Stomach (tissue), 4 donors: ENCODE data around the gene OTUD1.

ENCODE experiments used
- CTCF ChIP-seq, 7 experiments: fragments of 450-650 bp in 4 of 7; fragments of 200-600 bp in 3 of 7; sonication (generic) in 3 of 7; IDR thresholded peaks; one replicate each; pipeline ENCODE4 v1.5.1; 2016 to 2019; ENCODE audit warnings: antibody characterized with exemption in 7 of 7, control low read depth in 2 of 7, mild to moderate bottlenecking in 1 of 7
- EP300 ChIP-seq: sonication (generic); formaldehyde crosslinking; IDR thresholded peaks from one replicate; pipeline ENCODE4 v1.6.1; 2017; ENCODE audit warnings: antibody characterized with exemption
- POLR2A ChIP-seq, 4 donors: fragments of 450-650 bp; IDR thresholded peaks; one replicate each; pipeline ENCODE4 v1.6.1; 2016; ENCODE audit warnings: antibody characterized with exemption in 4 of 4, control low read depth in 2 of 4, mild to moderate bottlenecking in 1 of 4, moderate library complexity in 1 of 4
- POLR2AphosphoS5 ChIP-seq, 3 donors: sonication (generic); formaldehyde crosslinking; IDR thresholded peaks; one replicate each; pipeline ENCODE4 v1.6.1; 2016; ENCODE audit warnings: antibody characterized with exemption in 3 of 3

GRCh38 chr10:23395017-23395416 lies 43.9 kb upstream of the OTUD1 start:
- TF ChIP-seq CTCF (IDR thresholded peaks at IDR 0.05) (no peak), POLR2A (IDR thresholded peaks at IDR 0.05) (no peak), POLR2AphosphoS5 (IDR thresholded peaks at IDR 0.05) (no peak), EP300 (no peak)
